ENCODE data around the gene CLDN34.
A peak's percentile ranks its signal among the peaks of the same experiment; 100 is the strongest.

Gene CLDN34

DNA sequence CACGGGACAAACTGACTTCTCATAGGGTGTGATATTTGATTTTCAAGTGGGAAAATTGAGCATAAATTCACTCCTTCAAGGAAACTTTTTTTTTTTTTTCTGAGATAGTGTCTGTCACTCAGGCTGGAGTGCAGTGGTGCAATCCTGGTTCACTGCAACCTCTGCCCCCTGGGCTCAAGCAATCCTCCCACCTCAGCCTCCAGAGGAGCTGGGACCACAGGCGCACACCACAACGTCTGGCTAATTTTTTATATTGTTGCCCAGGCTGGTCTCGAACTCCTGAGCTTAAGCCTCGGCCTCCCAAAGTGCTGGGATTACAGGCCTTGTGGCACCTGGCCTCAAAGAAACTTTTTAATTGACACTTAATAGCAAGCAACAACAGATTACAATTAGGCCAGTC lies 13.8 kb downstream of the CLDN34 start:
- no peak for DNase-seq (ENCODE audit: low read depth in 3 of 3)

DNA sequence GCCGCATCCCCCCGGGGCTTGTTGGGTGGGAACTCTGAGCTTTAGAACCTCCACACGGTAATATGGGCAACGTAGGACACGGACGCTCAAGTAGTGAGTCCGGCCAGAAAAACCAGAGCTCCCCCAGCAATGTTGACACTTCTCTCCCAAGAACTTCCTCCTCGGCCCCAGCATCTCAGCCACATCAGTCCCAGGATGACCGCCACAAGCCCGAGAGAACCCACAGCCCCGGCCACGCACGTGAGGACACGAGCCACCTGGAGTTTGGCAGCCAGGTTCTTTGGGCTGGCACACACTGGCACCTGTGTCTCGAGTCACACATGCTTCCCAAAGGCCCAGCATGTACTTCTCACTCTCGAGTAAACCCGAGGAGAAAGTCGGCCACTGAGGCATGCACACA lies 16.3 kb downstream of the CLDN34 start:
- no peak for DNase-seq (ENCODE audit: low read depth in 3 of 3)

DNA sequence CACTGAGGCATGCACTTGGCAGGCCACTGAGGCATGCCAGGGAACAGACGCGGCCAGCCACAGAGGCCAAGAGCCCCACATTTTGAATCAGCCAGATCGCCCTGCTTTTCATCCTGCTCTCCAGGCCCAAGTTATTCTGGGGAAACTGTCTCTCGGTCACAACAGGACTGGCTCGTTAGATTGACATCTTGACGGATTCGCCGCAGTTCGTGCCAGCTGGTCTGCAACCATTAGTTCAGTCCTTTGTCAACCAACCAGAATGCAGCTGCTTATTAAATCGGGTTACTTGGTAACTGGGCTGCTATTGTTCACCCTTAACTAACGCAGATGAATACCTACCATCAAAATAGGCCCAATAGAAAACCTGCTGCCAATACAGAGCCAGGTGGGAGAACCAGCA lies 16.7 kb downstream of the CLDN34 start:
- DNase-seq (ENCODE audit: low read depth in 3 of 3) = no peak

DNA sequence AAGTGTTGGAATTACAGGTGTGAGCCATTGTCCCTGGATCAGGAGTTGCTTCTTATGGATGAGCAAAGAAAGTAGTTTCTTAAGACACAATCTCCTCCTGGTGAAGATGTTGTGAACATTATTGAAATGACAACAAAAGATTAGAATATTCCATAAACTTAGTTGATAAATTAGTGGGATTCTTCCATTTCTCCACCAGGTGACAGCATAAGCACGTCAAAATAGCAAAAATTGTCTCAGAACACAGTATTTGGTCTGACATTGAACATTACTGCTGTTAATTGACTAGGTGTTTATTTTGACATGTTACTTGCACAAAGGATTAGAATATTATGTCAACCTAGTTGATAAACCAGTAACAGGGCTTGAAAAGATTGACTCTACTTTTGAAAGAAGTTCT lies 21.6 kb downstream of the CLDN34 start:
- no peak for DNase-seq (ENCODE audit: low read depth in 3 of 3)

DNA sequence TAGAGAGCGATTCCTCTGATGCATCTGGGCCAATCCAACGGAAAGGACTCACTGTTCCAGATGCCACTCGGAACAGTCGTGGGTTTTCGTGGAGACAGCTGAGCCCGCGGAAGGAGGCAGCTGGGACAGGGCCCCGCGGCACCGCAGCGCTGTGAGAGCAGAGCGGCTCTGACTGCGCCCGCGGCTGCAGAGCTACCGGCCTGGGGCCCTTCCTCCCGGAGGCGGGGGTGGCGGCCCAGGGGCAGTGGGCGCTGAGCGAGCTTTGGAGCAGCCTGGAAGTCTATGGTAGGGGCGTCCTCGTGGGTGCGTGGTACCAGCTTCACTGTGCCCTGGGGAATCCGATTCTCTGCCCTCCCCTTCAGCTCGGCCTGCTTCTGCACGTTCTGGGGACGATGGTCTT lies 24.9 kb downstream of the CLDN34 start:
- DNase-seq (ENCODE audit: low read depth in 3 of 3) = no peak

DNA sequence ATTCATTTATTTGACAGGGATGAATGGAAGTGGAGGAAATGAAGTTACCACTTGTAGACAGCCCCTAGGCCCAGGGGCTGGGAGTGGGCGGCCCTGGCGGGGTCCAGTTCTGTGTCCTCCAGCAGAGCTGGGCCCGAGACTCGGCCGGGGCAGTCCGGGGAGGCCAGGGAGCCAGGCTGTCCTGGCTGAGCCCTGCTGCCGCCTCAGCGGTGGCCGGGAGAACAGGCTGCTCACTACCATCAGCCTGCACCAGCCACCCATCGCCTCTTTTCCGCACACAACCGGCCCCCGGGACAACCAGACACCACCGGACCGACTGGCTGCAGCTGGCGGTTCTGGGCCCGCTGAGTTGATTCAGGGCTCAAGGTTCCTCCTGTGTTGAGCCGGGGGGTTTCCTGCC lies 25.6 kb downstream of the CLDN34 start:
- DNase-seq (ENCODE audit: low read depth in 3 of 3) = no peak

DNA sequence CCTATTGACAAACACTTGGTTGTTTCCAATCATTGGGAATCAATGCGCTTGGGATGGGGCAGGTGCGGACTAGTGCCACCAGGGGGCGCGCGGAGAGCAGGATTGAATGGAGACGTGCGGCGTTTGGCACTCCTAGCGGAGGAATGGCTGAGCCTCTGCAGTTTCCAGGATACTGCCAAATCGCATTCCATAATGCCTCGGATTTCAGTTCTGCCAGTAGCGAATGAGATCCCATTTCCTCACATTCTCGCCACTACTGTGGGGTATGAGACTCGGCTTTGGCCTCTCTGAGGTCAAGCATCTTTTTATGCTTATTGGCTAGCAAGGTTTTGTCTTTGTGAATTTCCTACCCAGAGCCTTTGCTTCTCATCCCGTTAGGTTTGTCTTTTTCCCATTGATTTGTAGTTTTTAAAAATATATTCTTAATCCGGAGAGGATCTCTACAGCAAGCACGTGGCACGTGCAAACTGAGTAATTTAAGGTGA lies 28.7 kb downstream of the CLDN34 start:
- DNase-seq (ENCODE audit: low read depth in 3 of 3) = peak in 2 of 3 donors; percentile 43 to 75

DNA sequence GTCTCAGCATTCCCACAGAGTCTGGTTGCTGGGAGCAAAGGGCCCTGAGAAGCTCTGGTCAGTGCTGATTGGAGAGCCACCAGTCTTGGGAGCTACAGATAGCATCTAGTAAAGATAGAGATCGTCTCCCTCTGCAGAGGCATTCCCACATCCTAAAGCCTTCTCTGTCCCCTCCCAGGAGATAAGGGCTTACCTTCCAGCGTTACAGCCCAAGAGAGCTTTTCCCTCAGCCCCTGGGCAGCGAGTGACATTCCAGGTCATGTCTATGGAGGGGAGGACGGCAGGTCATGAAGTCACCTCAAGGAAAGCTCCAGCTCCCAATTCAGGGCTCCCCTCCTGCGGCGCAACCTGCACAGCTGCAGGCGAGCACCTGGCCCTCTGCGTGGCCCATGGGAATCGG lies 29.9 kb downstream of the CLDN34 start:
- no peak for DNase-seq (ENCODE audit: low read depth in 3 of 3)

DNA sequence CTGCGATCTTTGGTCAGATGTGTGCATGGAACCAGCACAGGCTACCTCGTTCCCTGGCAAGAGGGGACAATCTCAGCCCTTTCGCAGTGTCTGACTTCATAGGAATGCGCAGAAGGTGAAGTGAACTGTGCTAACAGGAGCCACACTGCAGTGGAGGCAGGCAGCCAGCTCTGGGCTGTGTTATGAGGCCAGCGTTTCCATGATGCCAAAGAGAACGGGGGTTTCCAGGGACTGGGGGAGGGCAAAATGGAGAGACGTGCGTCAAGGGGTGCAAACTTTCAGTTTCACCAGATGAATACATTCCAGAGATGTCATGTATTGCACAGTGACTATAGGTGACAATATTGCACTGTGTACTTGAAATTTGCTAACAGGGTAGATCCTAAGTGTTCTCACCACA lies 30.4 kb downstream of the CLDN34 start:
- DNase-seq (ENCODE audit: low read depth in 3 of 3) = peak in 2 of 3 donors; percentile 39 to 56

DNA sequence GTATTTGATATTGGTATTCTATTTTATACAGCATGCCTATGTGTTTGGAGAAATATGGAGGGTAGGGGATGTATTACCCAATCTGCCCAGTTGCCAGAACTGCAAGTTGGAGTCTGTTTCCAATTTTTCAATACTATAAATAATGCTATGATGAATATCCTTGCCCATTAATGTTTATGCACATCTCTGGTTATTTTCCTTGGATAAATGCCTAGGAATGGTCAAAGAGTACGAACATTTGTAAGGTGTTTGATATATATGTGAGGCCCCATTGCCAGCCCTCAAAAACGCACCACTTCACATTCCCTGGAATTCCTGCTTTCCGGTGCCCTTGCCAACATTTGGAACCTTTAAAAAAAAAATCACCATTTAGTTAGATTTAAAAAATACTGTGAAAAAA lies 34.3 kb downstream of the CLDN34 start:
- no peak for DNase-seq (ENCODE audit: low read depth in 3 of 3)

DNA sequence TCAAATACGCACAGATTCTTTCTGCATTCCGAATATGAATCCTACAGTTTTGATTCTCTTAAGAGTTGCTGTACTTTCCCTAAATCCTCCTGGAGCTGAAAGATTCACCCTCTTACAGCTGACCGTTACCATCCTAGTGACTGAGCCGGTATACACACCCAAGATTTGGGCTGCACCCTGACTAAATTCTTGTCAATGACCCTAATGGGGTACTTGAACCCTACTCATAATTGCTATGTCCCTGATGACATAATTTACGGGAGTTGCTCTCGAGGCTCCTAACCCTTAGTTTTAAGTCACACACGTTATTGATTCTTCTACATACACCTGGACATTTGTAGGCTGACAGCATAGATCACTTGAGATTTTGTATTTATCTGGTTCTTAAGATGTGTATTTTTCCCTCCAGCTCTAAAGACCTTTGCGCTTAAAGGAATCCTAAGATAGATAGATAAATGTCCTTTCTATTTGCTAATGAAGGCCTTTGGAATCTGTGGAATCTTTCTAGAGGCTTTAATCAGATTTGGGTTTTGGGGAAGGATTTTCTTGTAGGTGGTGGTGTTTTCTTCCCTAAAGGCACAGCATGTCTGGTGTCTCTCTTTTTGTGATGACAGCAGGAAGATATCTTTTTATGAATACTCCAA lies 37.8 kb downstream of the CLDN34 start:
- no peak for DNase-seq (ENCODE audit: low read depth in 3 of 3)

DNA sequence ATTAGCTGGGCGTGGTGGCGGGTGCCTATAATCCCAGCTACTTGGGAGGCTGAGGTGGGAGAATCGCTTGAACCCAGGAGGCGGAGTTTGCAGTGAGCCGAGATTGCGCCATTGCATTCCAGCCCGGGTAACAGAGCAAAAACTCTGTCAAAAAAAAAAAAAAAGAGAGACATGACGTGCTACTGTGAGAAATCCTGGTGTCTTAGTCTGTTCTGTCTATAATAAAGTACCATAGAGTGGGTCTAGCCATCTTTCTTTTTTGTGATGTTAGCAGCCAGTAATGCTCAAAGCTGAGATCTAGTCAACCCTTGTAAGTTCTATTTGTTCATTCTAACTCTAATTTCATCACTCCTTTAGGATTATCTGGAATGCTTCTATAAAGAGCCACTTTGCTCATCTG lies 38.9 kb downstream of the CLDN34 start:
- DNase-seq (ENCODE audit: low read depth in 3 of 3) = no peak

DNA sequence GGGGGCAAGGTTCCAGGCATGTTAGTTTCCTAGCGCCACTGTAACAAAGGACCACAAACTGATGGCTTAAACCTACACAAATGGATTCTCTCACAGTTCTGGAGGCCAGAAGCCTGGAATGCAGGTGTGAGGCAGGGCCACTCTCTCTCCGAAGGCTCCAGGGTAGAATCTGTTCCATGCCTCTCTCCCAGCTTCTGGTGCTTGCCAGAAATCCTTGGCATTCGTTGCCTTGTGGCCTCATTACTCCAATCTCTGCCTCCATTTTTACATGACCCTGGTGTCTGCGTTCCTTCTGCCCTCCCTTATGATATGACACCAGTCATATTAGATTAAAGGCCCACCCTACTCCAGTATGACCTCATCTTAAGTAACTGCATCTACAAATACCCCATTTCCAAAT lies 39.6 kb downstream of the CLDN34 start:
- no peak for DNase-seq (ENCODE audit: low read depth in 3 of 3)

DNA sequence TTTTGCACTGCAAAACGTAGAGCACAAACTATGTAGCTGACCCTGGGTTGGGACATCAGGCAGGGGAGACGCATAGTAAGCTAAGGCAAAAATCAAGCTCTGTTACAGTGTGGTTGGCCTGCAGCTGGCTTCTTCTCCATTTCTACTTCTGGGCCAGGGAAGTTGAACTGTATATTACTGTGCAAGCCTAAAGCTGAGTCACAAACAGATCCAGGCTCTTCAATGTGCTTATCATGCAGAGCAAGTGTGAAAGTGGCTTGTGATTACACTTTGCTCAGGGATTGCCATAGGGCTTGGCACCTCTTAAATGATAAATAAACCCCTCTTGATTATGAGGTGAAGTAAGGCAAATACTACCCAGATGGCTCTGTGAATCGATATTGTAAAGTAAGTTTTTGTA lies 40.5 kb downstream of the CLDN34 start:
- no peak for DNase-seq (ENCODE audit: low read depth in 3 of 3)

DNA sequence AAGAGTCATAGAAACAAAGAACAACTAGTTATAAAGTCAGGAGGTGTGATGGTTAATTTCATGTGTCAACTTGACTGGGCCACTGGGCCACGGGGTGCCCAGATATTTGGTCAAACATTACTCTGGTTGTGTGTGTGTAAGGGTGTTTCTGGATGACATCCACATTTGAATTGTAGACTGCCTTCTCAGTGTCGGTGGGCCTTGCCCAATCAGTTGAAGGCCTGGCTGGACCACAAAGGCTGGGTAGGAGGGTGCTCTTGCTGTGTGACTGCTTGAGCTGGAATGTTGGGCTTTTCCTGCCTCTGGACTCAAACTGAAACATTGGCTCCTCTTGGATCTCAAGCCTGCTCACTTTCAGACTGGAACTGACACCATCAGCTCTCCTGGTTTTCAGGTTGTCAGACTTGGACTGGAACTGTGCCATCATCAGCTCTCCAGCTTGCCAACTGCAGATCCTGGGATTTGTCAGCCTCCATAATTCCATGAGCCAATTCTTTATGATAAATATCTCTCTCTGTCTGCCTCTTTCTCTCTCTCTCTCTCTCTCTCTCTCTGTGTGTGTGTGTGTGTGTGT lies 41.4 kb downstream of the CLDN34 start:
- DNase-seq (ENCODE audit: low read depth in 3 of 3) = no peak

DNA sequence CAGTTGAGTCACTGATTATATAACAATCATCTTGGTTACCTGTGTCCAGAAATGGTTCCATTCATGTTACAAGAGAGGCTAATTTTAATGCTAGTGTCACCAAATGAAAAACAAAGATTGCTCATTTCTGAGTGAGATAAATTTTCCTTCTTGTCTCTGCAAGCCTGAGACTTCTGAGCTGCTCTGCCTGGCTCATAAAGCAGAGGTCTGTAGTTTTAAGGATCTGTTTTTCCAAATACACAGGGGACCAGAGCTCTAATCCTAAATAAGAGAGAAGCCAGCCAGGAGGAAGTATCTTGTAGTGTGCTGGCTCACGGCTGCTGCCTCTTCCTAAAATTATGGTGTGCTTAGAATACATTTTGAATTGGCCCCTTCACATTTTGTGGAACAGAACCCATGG lies 42.6 kb downstream of the CLDN34 start:
- no peak for DNase-seq (ENCODE audit: low read depth in 3 of 3)

DNA sequence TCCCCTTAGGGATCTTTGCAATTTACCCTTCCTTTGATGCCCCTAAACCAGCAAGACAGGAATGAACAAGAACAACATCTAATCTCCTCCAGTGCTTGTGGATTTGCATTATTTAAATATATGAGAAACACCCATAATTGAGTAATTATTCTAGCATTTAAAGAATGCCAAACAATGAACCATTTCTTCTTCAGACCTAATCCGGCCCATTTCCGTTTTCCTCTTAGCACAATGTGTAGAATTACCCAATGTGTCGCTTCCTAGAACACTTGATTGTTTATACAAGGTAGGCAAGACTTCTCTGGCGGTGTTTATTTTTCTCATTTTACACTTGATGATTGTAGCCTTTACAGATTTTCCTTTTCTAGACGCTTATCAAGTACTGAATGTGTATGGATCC lies 43.5 kb downstream of the CLDN34 start:
- no peak for DNase-seq (ENCODE audit: low read depth in 3 of 3)

DNA sequence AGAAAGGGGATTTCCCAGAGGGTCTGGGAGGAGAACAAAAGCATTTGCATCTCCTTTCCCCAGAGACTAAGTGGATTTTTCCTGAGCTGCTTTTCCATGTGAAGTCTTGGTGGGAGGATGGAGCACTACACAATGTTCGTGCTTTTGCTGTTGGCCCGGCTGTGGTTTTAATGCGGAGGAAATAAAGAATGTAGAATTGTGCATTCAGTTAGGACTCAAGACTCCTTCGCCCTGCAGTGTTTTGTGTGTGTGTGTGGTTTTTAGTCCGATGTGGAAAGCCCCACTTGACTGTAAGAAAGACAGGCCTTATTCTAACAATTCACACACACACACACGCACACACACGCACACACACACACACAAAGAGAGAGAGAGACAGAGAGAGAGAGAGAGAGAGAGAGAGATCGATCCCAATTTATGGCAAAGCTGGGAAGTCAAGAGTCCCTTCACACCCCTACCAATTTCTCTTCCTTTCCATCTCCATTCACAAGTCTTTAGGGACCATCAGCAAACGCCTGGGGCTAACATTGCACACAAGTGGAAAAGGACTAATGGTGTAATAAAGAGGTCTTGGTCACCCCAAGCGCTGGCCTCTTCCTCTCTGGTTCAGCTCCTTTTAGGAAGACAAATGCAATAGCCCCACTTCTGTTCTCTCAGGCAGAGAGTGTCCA lies 44.2 kb downstream of the CLDN34 start:
- DNase-seq (ENCODE audit: low read depth in 3 of 3) = no peak

DNA sequence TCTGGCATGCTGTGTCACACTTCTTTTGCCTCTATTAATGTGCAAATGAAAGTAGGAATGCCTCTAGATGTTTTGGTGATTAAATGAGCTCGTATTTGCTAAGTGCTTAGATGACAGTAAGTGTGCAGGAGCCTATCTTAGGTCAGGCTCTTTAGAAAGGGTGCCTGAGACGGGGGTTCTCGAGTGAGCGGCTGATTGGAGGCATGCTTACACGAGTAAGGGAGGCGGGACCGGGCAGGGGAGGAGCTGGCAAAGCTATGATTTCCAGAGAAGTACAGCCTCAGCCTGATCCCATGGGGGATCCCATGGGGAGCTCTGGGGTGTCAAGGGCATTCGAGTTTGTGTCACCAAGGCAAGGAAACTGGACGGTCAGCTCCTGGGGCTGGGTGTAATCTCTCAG lies 44.8 kb downstream of the CLDN34 start:
- no peak for DNase-seq (ENCODE audit: low read depth in 3 of 3)

DNA sequence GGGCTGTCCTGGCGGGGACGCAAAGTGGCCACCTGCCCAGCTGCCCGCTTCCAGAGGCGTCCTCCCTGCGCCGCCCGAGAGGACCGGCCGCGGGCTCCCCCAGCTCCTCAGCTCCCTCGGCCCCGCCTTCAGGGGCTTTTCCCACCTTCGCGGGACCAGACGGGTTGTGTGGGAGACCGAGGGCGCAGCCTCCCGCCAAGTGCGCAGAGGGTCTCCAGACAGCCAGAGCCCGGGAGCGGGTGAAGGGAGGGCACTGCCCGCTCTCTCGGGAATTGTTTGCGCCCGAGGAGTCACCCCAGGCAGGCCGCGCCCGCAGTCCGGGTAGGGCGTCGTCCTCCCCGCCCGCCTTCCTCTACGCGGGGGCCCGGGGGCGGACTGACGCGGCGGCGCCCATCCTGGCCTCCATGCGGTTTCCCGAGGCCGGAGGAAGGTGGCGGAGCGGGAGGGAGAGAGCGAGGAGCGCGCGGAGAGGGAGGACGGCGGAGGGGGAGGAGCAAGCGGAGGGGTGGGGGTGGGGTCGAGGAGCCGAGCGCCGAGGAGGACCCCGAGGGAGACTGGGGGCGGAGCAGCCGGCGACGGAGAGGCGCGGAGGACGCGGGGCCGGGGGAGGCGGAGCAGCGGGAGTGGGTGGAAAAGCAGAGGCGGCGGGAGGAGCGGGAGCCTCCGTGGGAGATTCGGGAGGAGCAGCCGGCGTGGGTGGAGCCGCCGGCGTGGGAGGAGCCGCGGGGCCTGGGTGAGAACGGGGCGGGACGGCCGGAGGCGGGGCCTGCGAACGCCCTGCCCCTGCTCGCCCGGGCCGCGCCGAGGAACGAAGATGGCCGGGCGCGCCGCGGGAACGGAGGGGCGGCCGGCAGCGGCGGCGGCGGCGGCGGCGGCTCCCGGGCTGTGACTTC lies 47.5 kb downstream of the CLDN34 start:
- peak; percentile 43 to 60 (median 44) for DNase-seq (ENCODE audit: low read depth in 3 of 3)

DNA sequence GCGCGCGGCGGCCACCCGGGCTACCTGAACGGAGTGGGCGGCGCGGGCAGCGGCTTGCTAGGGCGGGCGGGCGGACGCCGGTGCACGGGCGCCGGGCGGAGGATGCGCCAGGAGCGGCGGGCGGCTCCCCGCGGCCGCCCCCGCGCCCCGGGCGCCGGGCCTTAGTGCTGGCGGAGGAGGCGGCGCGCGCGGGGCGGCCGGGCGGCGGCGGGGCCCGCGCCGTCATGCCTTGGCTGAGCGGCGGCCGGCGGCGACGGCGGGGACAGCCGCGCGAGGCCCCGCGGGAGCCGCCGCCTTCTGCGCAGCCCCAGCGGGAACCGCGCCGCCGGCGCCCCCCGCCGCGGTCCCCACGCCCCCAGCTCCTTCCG lies 48.2 kb downstream of the CLDN34 start:
- no peak for DNase-seq (ENCODE audit: low read depth in 3 of 3)

DNA sequence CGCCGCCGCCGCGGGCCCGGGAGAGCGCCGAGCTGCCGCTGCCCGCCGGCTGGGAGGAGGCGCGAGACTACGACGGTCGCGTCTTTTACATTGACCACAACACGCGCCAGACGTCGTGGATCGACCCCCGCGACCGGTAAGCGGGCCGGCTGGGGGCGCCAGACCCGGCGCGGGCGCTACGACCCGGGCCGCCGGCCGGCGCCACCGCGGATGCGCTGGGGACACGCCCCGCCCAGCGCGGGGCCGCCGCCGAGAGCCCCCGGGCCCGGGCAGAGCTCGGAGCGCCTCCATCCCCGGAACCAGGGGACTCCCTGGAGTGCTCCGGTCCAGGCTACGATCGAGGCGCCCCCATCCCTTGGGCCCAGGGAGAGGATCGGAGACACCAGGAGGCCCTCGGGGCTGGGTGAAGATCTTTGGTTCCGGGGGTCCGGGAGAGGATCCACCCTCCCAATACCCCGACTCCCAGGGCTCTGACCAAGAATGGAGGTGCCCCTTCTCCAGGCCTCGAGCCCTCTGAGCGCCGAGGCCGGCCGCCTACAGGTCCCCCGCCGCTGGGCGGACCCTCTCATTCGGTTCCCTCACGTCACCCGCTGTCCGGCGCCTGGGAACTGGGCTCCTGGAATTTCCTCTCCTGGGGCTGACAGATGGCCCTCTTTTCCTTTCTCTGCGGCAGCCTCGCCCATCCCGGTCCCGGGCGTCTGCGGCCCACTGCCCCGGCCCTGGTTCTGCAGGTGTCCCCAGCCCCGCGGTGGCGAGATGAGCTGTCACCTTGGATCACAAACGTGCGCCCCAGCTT lies 48.8 kb downstream of the CLDN34 start:
- DNase-seq (ENCODE audit: low read depth in 3 of 3) = no peak

All from stimulated activated CD4-positive, alpha-beta T cell treated with anti-CD3 and anti-CD28 coated beads, TNF-alpha, amount 100 ng/mL, for 48 hours (primary cell).